MM.1S (cell line): ENCODE measurements around the gene FLYWCH1.

Source experiments
- CTCF ChIP-seq: fragments of 300-600 bp; sonication (generic); IDR thresholded peaks from 2 replicates; pipeline ENCODE4 v1.5.1; 2016; ENCODE audit warnings: antibody characterized with exemption, low read length, mixed read lengths
- EZH2phosphoT487 ChIP-seq: fragments of 300-600 bp; sonication (generic); IDR thresholded peaks from 2 replicates; pipeline ENCODE4 v1.6.1; 2018; ENCODE audit warnings: antibody characterized with exemption, low read length

GRCh38 chr16:2912330-2913199, 834 bp downstream of the FLYWCH1 start:
- TF ChIP-seq CTCF, result no peak
- no peak for TF ChIP-seq EZH2phosphoT487
